NAMALWA (cell line): ENCODE results near the gene TXNDC17.
"Not testable (repeated sequence)": the region's sequence is repeated elsewhere in the genome, so short reads cannot be mapped to it uniquely, and the experiment has no call there.

Experiments used
- DNase-seq: peaks from one replicate; pipeline ENCODE4 v3.0.0-alpha.2; 2015; ENCODE audit warnings: low spot score

TXNDC17 gene

DNA sequence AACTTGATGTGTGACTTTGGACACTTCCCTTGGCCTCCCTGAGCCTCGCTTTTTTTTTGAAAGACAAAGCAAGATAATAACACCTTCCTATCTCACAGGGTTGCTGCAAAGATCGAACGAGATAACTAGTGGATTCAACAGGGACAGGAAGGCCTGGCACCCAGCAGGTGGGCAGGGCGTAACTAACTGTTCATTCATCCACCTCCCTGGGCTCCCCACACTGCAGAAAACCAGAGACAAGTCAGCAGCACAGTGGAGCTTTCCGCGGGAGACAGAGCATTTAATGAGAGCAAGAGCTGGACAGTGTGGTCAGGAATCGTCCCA is 43.6 kb downstream of the TXNDC17 start:
- DNase-seq = no peak

DNA sequence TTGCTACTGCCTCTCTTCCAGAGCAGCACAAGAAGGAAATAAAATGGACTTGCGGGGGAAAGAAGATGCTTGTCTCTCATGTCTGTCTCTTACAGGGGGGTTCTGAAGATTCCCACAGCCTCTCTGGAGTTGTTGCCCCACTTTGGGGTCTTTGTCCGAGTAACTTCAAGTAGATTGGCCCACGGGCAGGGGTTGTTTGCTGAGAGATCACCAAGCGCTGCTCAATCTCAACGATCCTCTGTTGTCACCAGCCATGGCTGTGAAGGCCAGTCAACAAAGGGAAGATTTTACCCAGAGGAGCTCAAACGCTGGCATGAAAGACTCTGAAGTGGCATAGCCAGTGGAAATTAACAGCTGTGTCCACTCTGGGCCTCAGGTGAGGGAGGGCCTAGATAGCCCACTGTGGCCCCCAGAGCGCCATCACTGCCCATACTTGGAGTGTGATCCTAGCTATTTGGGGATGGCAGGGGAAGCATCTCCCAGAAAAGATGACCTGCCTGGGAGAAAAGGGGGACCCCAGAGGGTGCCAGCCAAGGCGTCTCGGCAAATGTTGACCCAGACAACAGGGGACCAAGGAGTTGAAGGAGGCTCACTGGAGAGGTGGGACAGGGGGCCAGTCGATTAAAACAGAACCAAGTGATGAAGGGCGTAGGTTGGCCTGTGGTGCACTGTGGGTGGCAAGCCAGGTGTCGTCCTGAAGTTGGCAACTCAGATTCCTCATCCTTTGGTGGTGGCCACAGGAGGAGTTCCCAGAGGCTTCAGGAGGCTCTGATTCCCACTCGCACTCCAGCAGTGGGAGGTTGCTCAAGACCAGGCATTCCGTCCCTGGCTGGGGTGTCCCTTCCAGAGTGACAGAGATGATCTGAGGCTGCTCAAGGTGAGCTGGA is 44.3 kb downstream of the TXNDC17 start:
- no peak for DNase-seq

DNA sequence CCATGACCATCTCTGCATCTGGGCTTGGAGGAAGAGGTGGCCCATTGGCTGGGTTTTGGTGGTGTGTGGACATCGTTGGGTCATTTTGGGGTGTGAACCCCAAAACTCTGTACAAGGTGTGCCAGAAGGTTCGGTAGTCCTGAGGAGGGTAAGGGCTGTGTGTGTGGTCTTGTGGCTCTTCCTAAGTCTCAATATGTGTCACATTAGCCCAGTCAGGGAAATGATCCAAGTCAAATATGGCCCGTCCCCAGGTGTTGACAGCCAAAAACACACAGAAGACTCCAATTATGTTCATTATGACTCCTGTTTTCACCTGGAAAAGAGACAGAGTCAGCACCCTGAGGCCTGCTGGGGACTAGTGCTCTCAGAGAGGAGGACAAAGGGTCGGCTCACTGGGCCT is 45.2 kb downstream of the TXNDC17 start:
- no peak for DNase-seq

DNA sequence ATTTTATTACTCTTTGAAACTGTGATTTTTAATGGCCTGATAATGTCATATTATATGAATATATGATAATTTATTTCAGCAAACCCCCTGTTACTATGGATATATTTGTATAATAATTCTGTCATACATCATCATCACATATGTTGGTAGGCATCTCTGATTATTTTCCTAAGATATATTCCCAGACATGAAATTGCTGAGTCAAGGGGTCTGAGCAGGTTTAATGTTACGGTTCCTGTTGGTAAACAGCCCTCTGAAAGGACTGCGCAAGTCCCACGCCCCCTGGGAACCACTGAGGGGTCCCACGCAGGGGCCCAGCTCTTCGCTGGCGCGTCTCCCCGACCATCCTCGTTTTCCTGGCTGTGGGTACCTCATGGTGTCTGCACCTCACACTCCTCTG is 48.1 kb downstream of the TXNDC17 start:
- DNase-seq = no peak

DNA sequence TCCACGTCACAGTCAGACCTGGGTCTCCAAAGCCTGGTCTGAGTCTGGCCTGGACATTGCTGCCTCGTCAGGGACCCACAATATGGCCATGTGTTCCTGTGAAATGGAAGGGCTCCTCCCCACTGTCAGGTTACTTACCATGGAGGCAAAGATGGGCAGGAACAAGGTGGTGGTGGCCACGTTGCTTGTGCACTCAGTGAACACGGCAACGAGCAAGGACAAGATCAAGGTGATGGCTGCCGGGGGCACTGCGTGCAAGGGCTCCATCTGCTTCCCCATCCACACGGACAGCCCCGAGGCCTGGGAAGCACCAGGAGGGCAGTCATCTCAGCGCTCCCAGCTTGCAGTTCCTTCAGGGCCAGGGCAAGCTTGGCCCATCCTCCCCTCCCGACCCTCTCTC is 49.8 kb downstream of the TXNDC17 start:
- no peak for DNase-seq

DNA sequence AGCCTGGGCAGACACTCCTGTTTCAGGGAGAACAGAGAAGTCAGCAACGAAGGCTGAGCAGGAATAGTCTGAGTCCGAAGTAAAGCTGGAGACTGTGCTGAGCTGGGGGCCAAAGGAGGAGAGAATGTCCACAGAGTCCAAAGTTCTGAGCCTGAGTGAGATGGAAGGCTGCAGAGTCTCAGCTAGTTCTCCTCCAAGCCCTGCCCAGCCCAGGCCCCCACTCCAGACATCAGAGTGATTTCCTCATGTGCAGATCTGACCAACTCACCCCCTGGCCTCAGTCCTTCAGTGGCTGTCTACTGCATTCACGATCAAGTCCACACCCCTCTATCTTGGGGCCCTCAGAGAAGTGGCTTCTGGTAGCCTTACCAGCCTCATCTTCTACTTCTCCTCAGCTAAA is 50.7 kb downstream of the TXNDC17 start:
- no peak for DNase-seq

DNA sequence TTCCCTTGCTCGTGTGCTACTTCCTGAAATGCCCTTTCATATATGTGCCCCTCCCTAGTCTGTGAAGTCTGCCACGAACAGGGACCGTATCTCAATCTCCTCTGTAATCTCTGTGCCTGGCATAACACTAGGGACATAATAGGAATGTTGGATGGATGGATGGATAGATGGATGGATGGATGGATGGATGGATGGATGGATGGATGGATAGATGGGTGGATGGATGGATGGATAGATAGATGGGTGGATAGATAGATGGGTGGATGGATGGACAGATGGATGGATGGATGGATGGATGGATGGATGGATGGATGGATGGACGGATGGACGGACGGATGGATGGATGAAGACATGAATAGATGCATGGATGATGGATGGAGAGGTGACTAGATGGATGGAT is 51.1 kb downstream of the TXNDC17 start:
- not testable (repeated sequence) for DNase-seq
